MM.1S (cell line): Measurements from ENCODE around the gene EFNA5.

ENCODE experiments used
- DNase-seq: peaks from one replicate; pipeline ENCODE4 v3.0.0-alpha.2; 2015
- H2AFZ ChIP-seq: fragments of 300-600 bp; sonication (generic); 2 replicates; pipeline ENCODE4 v1.6.0; 2016; ENCODE audit warnings: antibody characterized with exemption, low read length
- H3F3A ChIP-seq: fragments of 300-600 bp; sonication (generic); 2 replicates; pipeline ENCODE4 v1.6.1; 2016; ENCODE audit warnings: mild to moderate bottlenecking, antibody characterized with exemption, low read length, moderate library complexity, mixed read lengths; ENCODE audit not compliant: insufficient read depth
- H3K27ac ChIP-seq: fragments of 300-600 bp; sonication (generic); 2 replicates; pipeline ENCODE4 v1.5.1; 2016; ENCODE audit warnings: mild to moderate bottlenecking, low read length
- H3K27me3 ChIP-seq: fragments of 300-600 bp; sonication (generic); replicated peaks from 2 replicates; pipeline ENCODE4 v1.6.0; 2016; ENCODE audit warnings: low read length; ENCODE audit not compliant: insufficient read depth
- H3K36me3 ChIP-seq: fragments of 300-600 bp; sonication (generic); replicated peaks from 2 replicates; pipeline ENCODE4 v1.6.1; 2016; ENCODE audit warnings: mild to moderate bottlenecking, low read length, mixed read lengths; ENCODE audit not compliant: insufficient read depth
- H3K4me1 ChIP-seq: fragments of 300-600 bp; sonication (generic); 2 replicates; pipeline ENCODE4 v1.6.1; 2016; ENCODE audit warnings: low read length, mixed read lengths
- H3K4me2 ChIP-seq: fragments of 300-600 bp; sonication (generic); 2 replicates; pipeline ENCODE4 v1.6.0; 2016; ENCODE audit warnings: low read depth, low read length
- H3K4me3 ChIP-seq: fragments of 300-600 bp; sonication (generic); 2 replicates; pipeline ENCODE4 v1.5.1; 2016; ENCODE audit warnings: low read length, mixed read lengths
- H3K79me2 ChIP-seq: fragments of 300-600 bp; sonication (generic); 2 replicates; pipeline ENCODE4 v1.6.1; 2016; ENCODE audit warnings: mixed run types, low read length, mixed read lengths
- H3K9ac ChIP-seq: fragments of 300-600 bp; sonication (generic); 2 replicates; pipeline ENCODE4 v1.6.1; 2016; ENCODE audit warnings: low read length, mixed read lengths
- H3K9me2 ChIP-seq: fragments of 300-600 bp; sonication (generic); replicated peaks from 2 replicates; pipeline ENCODE4 v1.6.1; 2016; ENCODE audit warnings: mild to moderate bottlenecking, low read length, mixed read lengths; ENCODE audit not compliant: insufficient read depth
- H3K9me3 ChIP-seq: fragments of 300-600 bp; sonication (generic); replicated peaks from 2 replicates; pipeline ENCODE4 v1.6.1; 2016; ENCODE audit warnings: mild to moderate bottlenecking, low read length, mixed read lengths; ENCODE audit not compliant: insufficient read depth
- H4K20me1 ChIP-seq: fragments of 300-600 bp; sonication (generic); 2 replicates; pipeline ENCODE4 v1.6.1; 2016; ENCODE audit warnings: mild to moderate bottlenecking, low read length, moderate library complexity, mixed read lengths; ENCODE audit not compliant: insufficient read depth
- CTCF ChIP-seq: fragments of 300-600 bp; sonication (generic); IDR thresholded peaks from 2 replicates; pipeline ENCODE4 v1.5.1; 2016; ENCODE audit warnings: antibody characterized with exemption, low read length, mixed read lengths
- EZH2 ChIP-seq: fragments of 300-600 bp; sonication (generic); optimal IDR thresholded peaks from 2 replicates; pipeline ENCODE3; 2017; ENCODE audit warnings: low read depth, mild to moderate bottlenecking, antibody characterized with exemption, low read length, mixed read lengths
- EZH2phosphoT487 ChIP-seq: fragments of 300-600 bp; sonication (generic); IDR thresholded peaks from 2 replicates; pipeline ENCODE4 v1.6.1; 2018; ENCODE audit warnings: antibody characterized with exemption, low read length

EFNA5 gene

GRCh38 chr5:107673368-107674136 is 2.8 kb upstream of the EFNA5 start:
- TF ChIP-seq EZH2phosphoT487 (no peak), EZH2 (no peak), CTCF (peak; percentile 98)
- Histone ChIP-seq H3K27ac (no peak overlapping the region), H3K79me2 (no peaks in the 10 kb centered on the region), H2AFZ (peak overlapping the region; percentile 85), H3K4me1 (no peaks in the 10 kb centered on the region), H3F3A (peaks cover 15% of the 10 kb centered on the region), H3K4me2 (peak overlapping the region; percentile 95), H3K36me3 (no peaks in the 10 kb centered on the region), H3K4me3 (peak overlapping the region; percentile 58), H3K27me3 (no peaks in the 10 kb centered on the region), H3K9ac (peak overlapping the region; percentile 0; the same call in 1 of the 2 replicates), H3K9me3 (no peaks in the 10 kb centered on the region), H3K9me2 (no peaks in the 10 kb centered on the region), H4K20me1 (no peaks in the 10 kb centered on the region)
- peak; percentile 89 for DNase-seq

- H3K9ac ChIP-seq, result peak overlapping the region; percentile 0; the same call in 1 of the 2 replicates
- no peaks in the 10 kb centered on the region for H3K9me2 ChIP-seq
- peak overlapping the region; percentile 58 for H3K4me3 ChIP-seq
- H3F3A ChIP-seq, result peaks cover 15% of the 10 kb centered on the region
- H3K36me3 ChIP-seq, result no peaks in the 10 kb centered on the region
- no peak for TF ChIP-seq CTCF
- TF ChIP-seq EZH2, result no peak
- no peak for TF ChIP-seq EZH2phosphoT487
- no peaks in the 10 kb centered on the region for H3K27me3 ChIP-seq
- H4K20me1 ChIP-seq, result no peaks in the 10 kb centered on the region
- no peaks in the 10 kb centered on the region for H3K9me3 ChIP-seq
- H3K27ac ChIP-seq, result no peak overlapping the region
- H3K79me2 ChIP-seq, result no peaks in the 10 kb centered on the region
- peak; percentile 18 for DNase-seq
- peak overlapping the region; percentile 85 for H2AFZ ChIP-seq
- peak overlapping the region; percentile 95 for H3K4me2 ChIP-seq
- no peaks in the 10 kb centered on the region for H3K4me1 ChIP-seq
Measured at GRCh38 chr5:107673039-107673367, 2.3 kb upstream of the EFNA5 start.

- Histone ChIP-seq H3K9ac (peak overlapping the region; percentile 27; the same call in 1 of the 2 replicates), H3K4me2 (peak overlapping the region; percentile 95), H3K36me3 (no peaks in the 10 kb centered on the region), H3K9me2 (no peaks in the 10 kb centered on the region), H3K4me1 (no peaks in the 10 kb centered on the region), H3K4me3 (peak overlapping the region; percentile 58), H4K20me1 (no peaks in the 10 kb centered on the region), H2AFZ (peak overlapping the region; percentile 89), H3K27ac (no peak overlapping the region), H3K9me3 (no peaks in the 10 kb centered on the region), H3K79me2 (no peaks in the 10 kb centered on the region), H3F3A (peaks cover 15% of the 10 kb centered on the region), H3K27me3 (no peaks in the 10 kb centered on the region)
- peak; percentile 44 for DNase-seq
- TF ChIP-seq EZH2phosphoT487 (no peak), CTCF (no peak), EZH2 (no peak)
Measured at GRCh38 chr5:107672211-107673038, 1.7 kb upstream of the EFNA5 start.
